HG03439 (cell line): ENCODE results near the gene MEIOB.
"Not testable (repeated sequence)": the region's sequence is repeated elsewhere in the genome, so short reads cannot be mapped to it uniquely, and the experiment has no call there.

ENCODE experiments used
- ATAC-seq: cut with Tn5 transposase; IDR thresholded peaks from one replicate; pipeline ENCODE4 v1.9.1; 2021; ENCODE audit warnings: mild to moderate bottlenecking, moderate library complexity; ENCODE audit not compliant: unreplicated experiment

MEIOB gene

DNA sequence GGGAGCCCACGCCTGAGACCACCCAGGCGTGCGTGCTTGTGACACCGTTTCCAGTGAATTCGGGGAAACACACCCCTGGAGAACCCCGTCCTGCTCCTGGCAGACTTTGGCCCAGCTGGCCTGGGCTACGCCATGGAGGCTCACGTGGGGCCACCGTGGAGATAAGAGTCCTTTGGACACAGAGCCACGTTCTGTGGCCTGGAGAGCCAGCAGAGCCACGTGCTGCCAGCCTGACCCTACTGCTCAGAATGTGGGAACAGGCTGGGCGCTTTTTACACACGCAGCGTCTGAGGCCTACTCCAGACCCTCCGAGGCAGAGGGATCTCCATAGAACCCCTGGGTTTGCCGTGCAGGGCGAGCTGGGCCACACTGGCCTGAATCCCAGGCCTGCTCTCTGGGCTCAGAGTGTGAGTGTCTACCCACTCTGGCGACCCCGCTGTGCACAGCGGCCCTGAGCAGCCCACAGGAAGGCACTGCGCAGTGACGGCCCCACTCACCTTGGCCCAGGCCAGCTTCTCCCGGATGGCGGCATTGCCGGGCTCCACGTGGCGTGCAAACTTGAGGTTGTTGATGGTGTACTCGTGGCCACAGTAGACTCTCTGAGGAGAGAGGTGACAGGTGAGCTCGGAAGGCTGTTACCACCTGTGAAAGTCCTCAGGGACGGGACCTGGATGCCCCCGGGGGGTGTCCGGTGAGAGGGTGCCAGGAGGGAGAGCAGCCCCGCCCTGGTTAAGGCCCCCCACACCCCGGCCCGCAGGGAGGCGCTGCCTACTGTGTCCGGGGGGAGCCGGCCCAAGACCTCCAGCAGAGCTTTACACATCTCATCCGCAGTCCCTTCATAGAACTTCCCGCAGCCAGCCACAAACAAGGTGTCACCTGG, 55.3 kb downstream of the MEIOB start:
- ATAC-seq = no peak

DNA sequence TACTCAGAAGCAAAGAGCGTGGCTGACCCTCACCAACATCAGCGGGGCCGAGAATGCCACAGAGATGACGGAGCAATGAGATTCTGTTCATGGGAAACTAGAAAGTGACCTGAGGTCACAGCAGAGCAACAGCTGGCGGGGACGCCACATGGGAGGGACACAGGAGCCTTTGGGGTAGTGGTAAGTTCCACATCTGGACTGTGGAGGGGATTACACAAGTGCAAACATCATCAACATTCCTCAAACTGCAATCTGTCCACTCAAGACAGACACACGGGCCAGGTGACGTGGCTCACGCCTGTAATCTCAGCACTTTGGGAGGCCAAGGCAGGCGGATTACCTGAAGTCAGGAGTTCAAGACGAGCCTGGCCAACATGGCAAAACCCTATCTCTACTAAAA, 56.5 kb downstream of the MEIOB start:
- ATAC-seq = no peak

DNA sequence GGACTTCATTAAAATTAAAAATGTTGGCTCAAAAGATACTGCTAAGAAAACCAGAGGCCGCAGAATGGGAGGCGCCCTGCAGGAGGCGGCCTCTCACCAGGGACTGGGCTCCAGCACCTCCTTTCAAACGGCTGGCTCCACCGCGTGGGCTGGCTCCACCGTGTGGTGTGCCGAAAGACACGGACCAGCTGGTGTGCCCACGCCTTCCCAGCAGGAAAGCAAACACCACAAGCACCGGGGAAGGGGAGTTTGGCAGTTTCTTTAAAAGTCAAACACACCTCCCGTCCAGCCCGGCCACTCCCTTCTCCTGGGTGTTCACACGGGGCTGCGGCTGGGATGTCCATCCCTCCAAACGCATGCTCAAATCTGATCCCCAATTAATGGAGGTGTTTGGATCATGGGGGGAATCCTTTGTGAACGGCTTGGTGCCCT, 59.2 kb downstream of the MEIOB start:
- no peak for ATAC-seq

DNA sequence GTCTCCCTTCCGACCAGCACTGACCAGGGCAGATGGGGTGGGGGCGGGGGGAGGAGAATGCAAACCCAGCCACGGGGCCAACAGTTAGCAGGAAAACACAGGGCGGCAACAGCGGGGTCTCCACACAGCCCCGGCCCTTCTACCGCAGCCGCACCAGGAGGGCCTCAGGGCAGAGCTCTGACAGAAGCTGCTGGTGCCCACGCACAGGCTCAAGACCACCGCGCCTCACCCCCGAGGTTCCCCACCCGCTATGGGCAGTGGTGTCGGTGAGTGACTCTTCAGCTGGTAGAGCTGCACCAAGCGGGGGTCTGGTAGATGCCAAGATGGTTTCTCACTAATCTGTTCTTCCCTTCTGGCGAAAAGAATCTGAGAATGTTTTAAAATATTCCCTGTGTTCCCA, 61.4 kb downstream of the MEIOB start:
- no peak for ATAC-seq

DNA sequence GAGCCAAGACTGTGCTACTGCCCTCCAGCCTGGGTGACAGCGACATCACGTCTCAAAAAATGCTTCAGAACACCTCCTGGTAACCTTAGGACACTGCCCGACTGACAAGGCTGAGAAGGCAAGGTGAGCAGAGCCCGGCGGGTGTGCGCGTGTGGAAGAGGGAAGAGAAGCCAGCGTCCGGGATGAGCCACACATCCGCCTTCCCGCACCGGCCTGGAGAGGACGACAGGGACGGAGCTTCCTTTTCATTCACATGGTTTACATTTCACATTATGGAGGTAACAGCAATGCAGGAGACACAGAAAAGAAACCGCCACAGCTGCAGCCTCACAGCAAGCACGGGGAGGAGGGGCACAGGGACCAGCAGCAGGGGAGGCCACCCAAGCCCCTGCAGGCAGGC, 61.9 kb downstream of the MEIOB start:
- ATAC-seq = no peak

DNA sequence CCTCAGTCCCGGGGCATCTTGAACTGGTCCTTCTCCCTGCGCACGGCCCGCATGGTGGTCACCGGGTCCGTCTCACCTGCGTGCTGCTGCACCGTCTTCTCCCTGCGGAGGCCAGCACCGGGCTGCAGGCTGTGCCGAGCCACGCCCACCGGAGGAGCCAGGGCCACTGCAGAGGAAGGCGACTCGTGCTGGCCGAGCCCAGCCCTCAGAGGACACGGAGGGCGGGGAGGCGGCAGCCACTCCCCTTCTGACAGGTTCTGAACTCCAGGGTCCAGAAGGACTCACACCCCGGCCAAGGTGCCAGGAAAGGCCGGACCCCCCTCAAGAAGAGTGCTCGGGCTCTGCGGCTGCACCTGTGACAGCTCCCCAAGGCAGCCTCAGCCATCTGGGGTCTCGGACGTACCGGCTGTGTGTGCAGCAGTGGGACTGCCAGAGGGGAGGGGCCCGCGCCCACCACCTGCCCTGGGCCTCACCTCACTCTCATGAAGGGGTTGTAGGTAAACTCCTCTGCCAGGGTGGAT, 62.6 kb downstream of the MEIOB start:
- ATAC-seq = no peak

- ATAC-seq = no peak
These were observed 63.3 kb downstream of the MEIOB start for GRCh38 chr16:1808691-1809090.

DNA sequence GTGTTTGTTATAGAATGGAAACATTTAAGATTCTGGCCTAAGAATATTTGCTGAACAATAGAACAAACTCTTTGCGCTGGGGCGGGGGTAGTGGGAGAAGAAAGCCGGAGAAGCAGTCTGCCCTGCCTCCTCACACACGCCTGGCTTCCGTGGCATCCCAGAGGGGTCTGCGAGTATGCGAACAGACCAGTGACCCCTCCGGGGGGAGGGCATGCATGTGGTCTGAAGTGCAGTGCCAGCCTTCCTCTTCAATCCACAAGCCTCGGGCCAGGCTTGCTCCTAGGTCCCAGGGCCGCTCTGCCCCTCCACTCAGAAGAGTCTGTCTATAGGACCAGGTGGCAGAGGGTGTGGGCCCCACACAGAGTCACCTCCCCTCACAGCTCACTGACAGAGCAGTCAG, 64.3 kb downstream of the MEIOB start:
- no peak for ATAC-seq

DNA sequence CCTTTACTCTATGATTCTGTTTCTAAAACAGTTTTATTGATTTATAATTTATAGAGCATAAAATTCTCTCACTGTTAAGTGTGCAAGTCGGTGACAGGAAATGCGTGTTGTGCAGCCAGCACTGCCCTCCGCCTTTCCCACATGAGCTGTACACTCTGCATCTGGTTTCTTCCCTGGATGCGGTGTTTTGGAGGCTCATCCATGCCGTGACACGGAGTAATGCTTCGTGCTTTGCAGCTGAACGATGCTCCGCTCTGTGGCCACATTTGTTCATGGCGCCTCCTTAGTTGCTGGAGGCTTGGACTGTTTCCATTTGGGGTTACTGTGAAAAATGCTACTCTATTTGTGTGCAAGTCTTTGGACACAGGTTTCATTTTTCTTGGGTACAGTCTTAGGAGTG, 71.3 kb downstream of the MEIOB start:
- no peak for ATAC-seq

DNA sequence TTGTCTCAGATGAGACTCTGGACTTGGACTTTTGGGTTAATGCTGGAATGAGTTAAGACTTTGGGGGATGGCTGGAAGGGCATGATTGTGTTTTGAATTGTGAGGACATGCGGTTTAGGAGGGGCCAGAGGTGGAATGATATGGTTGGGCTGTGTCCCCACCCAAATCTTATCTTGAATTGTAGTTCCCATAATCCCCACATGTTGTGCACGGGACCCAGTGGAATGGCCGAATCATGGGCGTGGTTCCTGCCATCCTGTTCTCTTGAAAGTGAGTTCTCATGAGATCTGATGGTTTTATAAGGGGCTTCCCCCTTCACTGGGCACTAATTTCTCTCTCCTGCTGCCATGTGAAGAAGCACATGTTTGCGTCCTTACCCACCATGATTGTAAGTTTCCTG, 72.7 kb downstream of the MEIOB start:
- not testable (repeated sequence) for ATAC-seq

DNA sequence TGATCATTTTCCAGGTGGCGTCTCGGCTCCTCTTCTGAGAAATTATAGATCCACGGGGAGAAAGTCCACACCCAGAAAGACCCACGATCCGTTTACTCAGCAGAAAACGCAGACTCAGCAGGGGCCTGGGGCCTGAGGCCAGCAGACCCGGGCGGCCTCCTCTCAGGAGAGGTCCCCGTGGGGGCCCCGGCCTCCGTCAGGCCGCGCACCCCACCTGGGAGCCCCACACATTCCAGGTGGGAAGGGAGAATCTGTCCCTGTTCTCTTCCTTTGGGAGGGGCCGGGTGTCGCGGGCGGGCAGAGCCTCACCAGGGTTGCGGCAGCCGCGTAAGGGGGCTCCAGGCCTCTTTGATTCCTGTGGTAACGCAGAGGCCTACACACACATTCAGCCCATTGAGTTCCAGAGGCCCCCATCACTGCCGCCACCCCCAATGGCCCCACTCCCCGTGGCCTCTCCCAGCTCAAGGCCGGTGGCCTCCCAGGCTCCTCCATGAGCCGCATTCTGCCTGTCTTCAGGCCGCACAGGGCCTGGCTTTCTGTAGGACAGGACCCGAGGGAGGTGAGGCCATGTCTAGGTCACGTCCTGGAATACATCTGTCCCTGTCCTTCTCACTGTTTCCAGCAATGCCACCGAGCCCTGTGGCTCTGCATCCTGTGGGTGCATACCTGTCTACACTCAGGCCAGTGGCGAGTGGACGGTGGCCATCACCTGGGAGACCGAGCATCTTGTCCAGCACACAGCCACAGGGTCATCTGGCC, 76.9 kb downstream of the MEIOB start:
- ATAC-seq = no peak

GRCh38 chr16:1794221-1794871, 77.6 kb downstream of the MEIOB start:
- ATAC-seq = no peak

DNA sequence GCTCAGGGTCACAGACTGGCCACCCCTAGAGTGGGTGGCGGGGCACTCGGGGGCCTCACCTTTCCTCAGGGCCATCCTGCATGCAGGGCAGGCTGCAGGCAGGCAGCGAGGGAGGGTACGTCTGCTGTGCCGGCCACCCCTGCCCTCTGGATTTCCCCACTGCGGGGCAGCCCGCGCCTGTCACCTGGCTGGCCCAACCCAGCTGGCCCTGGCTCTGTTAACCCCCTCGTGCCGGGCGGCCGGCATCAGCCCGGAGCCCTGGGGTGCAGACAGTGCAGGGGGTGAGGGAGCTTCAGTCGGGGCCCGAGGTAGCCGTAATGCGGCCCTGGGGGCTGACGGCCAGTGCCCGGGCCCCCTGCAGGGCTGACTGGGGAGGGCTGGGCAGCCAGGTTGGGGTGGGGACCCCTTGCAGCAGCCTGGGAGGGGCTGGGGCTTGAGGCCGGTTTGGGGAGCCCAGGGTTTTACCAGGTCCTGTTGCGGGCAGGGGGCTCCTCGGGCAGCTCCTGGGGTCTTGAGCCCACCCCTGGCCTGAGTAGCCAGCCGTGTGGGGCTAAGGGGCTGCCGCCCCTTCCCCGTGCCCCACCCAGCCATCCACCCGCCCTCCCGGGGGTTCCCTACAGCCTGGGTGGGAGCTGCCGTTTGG, 78.3 kb downstream of the MEIOB start, which contains the start of gene IGFALS:
IGFALS (minus strand) TSS at position 128 of the 643 bp plus-strand sequence; CDS start at position 75, 53 bp downstream.
- ATAC-seq = no peak

DNA sequence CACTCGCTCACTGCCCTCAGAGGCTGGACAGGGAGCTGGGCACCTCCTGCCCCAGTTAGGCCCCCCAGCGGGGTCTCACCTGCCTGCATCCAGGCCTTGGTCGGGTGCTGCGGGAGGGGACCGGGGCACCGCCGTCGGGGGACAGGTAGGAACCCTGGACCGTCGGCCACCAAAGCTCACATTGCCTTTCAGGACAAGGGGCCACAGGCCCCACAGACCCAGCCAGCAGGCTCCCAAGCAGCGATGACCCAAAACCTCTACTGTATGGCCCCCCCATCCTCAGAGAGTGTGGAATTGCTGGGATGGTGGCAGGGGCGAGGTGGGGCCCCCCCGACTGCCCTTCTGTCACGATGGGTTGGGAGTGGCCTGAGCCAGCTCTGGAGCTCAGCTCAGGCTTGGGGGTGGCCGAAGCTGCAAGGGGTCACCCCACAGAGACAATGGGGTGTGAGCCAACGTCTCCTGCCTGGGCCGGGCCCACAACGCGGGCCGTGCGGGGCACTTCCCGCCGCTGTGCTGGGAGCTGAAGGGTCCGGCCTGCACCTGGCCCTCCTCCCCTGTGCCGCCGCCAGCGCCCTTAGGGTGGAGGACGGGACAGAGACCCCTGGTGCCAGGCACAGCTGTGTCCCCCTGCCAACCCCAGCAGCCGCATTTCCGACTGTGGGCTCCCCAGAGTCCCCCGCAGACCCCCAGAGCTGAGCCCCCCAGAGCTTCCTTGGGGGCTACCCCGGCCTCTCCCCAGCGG, 79.0 kb downstream of the MEIOB start:
- no peak for ATAC-seq

DNA sequence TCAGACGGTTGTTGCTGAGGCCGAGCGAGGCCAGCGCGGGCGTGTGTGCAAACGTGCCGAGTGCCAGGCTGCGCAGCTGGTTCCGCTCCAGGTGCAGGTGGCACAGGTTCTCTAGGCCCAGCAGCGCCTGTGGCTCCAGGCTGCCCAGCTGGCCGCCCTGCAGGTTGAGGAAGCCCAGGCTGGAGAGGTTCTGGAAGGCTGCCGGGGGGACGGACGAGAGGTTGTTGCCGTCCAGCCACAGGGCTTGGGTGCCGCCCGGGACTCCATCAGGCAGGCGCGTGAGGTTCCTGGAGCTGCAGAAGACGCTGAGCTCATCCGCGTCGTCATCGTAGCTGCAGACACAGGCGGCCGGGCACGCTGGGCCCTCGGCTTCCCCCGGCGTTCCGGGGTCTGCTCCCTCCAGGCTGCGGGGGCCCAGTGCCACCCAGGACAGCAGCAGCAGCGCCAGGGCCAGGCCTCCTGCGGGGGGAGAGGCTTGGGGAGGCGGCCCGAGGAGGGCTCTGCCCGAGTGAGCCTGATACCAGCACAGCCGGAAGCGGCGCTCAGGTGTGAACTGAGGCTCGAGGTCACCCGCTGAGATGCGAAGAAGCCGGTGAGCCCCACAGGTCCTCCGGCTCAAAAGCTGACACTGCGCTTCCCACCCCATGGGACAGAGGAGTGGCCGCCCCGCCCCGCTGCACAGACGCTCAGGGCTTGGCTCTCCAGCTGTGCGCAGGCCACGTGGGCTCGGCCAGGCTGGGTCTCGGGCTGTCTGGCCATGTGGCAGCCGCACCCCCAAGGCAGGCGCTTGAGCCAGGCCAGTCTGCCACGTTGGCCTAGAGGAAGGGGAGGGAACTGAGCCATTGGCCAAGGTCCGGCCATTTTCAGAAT, 79.8 kb downstream of the MEIOB start:
- no peak for ATAC-seq

DNA sequence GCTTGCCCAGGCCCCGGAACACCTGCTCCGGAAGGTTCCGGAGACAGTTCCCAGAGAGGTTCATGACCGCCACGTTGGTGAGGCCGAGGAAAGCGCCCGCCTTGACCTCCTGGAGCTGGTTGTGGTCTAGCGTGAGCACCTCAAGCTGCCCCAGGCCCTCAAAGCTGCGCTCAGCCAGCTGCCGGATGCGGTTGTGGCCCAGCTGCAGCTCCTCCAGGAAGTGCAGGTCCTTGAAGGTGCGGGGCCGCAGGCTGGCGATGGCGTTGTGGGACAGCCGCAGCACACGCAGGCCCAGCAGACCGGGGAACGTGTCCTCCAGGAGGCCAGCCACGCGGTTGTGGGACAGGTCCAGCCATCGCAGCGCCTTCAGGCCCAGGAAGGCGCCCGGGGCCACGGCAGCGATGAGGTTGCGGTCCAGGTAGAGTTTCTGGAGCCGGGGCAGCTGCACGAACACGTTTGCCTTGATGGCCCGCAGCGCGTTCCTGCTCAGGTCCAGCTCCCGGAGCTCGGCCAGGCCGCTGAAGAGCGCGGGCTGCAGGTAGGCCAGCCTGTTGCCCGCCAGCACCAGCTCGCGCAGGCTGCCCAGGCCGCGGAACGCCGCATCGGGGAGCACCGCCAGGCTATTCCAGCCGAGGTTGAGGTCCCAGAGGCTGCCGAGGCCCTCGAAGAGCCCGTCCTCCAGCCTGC, 80.6 kb downstream of the MEIOB start:
- ATAC-seq = no peak

DNA sequence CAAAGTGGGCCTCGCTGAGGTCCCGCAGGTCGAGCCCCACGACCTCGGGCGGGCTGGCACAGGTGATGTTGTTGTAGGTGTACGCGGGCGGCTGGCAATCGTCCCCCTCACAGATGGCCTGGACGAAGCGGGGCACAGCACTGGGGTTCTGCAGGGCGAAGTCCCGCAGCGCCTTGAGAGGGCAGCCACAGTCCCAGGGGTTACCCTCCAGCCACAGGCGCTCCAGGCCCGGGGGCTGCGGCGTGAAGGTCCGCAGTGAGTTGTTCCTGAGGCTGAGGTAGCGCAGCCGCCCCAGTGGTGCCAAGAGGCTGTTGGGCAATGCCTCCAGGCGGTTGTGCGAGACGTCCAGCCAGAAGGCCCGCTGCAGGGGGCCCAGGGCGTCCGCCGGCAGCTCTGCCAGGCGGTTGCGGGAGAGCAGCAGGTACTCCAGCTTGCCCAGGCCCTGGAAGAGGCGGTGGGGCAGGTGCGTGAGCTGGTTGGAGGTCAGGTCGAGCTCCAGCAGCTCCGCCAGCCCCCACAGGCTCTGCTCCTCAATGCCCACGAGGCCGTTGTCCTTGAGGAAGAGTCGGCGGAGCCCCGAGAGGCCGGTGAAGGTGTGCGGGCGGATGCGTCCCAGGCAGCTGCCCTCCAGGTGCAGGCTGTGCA, 81.2 kb downstream of the MEIOB start:
- no peak for ATAC-seq

DNA sequence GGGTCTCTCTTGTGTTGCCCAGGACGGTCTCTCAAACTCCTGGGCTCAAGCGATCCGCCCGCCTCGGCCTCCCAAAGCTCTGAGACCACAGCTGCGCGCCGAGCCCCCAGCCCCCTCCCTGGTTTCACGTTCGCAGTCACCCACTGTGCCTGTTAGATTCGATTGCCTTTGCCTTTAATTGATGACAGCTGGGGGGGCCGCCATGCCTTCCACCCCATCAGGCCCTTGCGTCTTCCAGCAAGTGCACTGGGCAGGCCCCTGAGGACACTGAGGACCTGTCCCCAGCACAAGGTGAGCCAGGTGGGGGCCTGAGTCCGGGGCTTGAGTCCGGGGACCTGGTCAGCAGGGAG, 81.7 kb downstream of the MEIOB start:
- no peak for ATAC-seq
